GM21360 (cell line): Measurements from ENCODE around the gene FHOD1.

ENCODE experiments used
- ATAC-seq: cut with Tn5 transposase; IDR thresholded peaks from one replicate; pipeline ENCODE4 v1.9.1; 2021; ENCODE audit warnings: mild to moderate bottlenecking, moderate library complexity; ENCODE audit not compliant: unreplicated experiment

FHOD1 gene

DNA sequence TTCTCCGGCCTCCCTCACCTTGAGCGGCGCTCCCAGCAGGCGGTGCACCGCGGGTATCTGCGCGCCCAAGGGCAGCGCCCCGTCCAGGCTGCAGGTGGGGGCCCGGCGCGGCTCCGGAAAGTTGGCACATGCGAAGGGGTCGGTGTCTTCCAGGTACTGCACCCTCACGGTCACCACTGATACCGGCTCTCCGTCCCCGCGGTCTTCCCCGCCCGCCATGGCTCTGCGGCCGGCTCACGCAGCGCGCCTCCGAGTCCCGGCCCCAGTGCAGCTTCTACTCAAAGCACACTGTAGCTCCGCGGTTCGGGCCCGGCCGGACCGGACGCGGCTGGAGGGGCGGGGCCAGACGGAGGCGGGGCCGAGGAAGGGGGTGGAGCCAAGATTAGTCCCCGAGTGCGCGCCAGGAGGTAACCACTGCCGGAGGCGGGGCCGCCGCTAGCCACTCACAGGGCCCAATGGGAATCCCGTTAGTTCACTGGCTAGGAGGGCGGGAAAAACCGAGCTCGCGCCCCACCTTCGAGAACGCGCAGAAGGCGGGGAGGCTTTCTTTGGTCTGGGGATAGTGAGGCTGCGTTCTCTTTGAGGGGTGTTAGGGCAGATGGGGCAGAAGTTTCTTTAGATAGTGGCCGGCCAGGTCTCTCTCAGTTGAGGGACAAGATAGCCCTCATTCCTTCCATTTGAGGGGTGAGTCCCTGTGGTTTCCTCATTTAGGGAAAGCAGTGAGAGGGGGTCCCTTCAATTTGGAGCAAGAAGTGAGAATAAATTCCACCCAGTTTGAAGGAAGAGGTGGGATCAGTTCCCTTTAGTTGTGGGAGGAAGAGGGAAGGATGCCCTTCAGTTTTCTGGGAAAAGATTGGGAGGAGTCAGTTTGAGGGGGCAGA is at the start of gene FHOD1:
Gene FHOD1, minus strand, starts transcription at position 290 of the 881 bp plus-strand sequence. Its CDS starts 71 bp downstream, at position 219.
- ATAC-seq: peak; percentile 44

DNA sequence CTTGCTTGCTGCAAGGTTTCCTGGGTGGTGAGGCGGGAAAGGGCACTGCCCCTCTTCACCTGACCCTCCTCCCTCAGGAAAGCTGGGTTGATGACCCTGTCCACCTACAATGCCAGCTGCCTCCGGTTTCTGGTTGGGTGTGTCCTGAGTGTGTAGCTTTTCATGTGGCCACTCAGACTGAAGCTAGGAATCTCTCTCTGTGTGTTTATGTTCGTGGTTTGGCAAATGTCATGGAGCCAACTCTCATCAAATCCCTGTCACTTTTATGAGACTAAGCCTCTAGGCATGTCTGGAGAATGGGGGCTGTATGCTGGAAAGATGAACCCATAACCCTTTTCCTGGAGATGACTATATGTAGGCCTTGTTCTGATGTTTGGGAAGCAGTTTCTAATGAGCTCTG is 49.1 kb upstream of the FHOD1 start:
- ATAC-seq: no peak

DNA sequence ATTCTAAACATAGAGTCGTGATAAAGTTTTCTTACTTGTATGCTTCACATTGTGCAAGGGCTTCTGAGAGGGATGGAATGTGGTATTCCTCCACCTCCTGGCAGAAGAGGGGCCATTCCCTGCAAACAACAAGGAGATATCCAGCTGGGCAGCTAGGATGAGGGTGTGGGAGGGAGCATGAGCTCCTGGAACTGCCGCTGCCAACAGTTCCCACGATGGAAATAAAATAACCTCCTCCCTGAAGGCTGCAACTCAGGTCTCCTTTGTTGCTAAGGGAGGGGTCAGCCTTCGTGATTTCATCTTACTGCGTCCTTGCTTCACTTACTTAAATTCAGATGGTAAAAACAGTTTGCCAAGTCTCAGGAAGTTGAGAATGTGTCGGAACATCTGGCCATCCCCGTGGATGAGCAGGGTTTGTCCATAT is 47.7 kb upstream of the FHOD1 start:
- no peak for ATAC-seq

DNA sequence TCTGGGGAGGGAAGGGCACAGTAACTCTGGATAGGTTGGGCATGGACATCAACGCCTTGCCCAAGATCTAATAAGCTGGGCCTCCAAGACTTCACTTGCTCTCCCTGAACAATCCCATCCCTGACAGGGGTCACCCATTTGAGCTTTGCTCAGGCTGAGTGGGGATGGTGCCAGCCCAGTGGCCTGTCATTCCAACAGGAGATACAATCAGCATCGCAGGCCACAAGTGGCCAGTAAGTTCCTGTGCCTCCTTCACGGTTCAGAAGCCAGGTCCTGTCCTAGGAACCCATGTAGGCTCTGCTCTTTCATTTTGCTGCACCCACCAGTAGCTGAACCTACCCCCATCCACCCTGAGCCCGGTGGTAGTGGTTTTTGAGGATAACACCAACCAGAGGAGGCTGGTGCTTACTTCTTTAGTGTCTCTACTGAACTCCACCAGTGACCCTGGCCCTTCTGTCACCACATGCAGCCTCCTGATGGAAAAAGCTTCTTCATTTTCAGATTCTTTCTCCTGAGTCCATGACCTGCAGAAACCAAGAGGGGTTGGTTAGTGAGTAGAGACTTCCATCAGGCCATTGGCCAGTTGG is 47.0 kb upstream of the FHOD1 start:
- ATAC-seq: no peak

DNA sequence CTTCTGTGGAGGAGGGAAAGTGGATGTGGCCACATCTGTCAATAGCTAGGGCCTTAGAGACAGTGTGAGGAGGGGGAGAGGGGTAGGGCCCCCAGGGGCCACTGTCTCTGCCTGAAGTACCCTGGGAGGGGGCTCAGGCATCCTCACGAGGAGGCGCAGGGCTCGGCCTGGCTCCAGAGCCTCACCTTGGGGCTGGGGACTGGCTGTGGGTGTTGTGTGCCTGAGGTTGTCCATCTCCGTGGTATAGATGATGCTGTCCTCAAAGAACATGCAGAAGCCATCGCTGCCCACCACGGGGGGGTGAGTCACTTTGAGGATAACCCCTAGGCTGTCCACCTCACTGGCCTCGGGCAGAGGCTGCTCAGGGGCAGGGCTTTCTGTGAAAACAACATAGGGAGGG is 44.2 kb upstream of the FHOD1 start:
- ATAC-seq: no peak

DNA sequence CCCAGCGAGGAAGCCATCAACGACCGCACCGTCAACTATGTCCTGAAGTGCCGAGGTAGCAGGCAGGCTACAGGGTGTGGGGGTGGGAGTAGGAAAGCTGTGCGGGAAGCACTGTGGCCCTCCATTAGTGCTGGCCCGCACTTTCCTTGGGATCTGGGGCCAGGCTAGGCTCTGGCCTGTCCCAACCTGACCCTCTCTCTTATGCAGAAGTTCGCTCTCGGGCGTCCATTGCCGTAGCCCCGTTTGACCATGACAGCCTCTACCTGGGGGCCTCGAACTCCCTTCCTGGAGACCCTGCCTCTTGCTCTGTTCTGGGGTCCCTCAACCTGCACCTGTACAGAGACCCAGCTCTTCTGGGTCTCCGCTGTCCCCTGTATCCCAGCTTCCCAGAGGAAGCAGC is 40.7 kb upstream of the FHOD1 start:
- ATAC-seq: no peak

DNA sequence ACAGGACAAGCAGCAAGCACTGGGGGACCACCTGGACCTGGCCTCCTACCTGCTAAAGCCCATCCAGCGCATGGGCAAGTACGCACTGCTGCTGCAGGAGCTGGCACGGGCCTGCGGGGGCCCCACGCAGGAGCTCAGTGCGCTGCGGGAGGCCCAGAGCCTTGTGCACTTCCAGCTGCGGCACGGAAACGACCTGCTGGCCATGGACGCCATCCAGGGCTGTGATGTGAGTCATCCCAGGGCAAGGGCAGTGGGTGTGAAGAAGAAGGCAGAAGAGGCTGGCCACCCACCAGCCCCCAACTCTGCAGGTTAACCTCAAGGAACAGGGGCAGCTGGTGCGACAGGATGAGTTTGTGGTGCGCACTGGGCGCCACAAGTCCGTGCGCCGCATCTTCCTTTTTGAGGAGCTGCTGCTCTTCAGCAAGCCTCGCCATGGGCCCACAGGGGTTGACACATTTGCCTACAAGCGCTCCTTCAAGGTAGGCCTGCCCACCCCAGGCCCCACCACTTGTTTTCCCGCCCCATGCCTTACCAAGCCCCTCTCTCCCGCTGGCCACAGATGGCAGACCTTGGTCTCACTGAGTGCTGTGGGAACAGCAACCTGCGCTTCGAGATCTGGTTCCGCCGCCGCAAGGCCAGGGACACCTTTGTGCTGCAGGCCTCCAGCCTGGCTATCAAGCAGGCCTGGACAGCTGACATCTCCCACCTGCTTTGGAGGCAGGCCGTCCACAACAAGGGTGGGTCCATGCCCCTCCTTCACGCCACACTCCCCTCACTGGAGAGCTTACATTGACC is 39.4 kb upstream of the FHOD1 start:
- no peak for ATAC-seq

DNA sequence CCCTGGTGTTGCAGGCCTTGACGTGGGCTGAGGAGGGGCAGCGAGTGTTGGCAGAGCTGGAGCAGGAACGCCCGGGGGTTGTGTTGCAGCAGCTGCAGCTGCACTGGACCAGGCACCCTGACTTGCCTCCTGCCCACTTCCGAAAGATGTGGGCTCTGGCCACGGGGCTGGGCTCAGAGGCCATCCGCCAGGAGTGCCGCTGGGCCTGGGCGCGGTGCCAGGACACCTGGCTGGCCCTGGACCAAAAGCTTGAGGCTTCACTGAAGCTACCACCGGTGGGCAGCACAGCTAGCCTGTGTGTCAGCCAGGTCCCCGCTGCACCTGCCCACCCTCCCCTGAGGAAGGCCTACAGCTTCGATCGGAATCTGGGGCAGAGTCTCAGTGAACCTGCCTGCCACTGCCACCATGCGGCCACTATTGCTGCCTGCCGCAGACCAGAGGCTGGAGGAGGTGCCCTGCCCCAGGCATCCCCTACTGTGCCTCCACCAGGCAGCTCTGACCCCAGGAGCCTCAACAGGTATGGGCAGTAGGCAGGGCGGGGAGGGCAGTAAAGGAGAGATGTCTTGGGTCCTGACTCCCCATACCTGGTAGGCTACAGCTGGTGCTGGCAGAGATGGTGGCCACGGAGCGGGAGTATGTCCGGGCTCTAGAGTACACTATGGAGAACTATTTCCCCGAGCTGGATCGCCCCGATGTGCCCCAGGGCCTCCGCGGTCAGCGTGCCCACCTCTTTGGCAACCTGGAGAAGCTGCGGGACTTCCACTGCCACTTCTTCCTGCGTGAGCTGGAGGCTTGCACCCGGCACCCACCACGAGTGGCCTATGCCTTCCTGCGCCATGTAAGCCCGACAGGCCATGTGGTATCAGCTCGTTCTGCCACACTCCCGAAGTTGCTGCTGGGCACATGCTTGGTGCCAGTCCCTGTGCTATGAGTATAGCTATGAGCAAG is 37.7 kb upstream of the FHOD1 start:
- ATAC-seq: no peak

DNA sequence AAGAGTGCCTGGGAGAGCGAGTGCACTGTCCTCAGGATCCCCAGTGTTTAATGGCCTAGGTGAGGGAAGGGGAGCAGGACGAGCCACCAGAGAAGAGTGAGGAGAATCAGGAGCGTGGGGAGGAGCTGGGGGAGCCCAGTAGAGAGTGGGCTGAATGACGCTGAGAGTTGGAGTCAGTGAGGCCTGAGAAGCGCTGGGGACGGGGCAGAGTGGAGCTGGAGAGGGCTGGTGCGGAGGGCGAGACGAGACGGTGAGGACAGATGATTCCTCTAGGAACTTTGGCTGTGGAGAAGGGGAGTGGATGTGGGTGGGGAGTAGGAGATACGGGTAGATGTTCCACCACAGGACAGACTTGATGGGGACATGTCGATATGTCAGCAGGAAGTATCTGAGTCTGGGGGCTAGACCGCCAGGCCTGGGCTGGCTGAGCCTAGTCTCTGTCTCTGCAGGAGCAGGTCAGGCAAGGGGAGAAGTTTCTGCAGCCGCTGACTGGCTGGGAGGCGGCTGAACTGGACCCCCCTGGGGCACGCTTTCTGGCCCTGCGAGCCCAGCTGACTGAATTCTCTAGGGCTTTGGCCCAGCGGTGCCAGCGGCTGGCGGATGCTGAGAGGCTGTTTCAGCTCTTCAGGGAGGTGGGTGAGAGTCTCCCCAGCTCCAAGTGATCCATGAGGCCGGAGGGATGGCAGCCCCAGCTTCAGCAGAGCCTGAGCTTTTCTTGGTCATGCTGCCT is 36.7 kb upstream of the FHOD1 start:
- ATAC-seq: no peak

DNA sequence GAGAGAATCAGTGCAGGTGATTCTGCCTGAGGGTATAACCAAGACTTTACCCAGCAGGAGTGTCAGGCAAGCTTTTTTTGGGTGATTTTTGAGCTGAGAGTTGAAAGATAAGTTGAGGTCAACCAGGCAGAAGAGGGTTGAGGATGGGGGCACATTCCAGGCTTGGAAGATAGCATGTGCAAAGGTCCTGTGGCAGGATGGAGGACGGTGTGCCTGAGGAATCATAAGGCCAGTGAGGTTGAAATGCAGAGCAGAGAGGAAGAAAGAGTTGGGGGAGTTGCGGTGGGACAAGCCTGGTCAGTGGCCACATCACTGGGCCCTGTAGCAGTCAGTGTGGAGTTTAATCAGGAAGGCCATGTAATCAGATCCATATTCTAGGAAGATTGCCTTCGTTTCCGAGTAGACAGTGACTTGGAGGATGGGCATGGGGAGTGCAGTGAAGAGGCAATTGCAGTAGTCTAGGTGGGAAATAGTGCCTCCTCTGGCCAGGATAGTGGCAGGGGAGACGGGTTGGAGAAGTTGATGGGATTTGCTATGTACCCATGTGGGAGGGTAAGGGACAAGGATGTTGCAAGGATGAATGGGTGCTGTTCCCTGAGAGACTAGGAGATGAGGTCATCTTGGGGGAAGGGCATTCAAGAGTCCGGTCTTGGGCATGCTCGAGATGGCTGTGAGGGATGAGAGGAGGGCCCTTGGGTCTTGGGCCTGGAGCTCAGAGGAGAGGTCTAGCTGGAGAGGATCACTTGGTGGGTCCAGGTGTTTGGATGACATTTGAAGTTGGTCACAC is 36.0 kb upstream of the FHOD1 start:
- ATAC-seq: no peak

DNA sequence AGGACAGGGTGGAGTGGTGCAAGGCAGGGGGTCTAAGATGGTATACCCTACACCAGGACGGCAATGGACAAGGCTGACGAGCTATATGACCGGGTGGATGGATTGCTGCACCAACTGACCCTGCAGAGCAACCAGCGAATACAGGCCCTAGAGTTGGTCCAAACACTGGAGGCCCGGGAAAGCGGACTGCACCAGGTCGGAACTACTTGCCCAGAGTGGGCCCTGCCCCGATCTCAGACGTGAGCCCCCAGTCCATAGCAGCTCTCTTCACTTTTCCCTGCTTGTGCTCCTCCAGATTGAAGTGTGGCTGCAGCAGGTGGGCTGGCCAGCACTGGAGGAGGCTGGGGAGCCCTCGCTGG is 35.1 kb upstream of the FHOD1 start:
- no peak for ATAC-seq

DNA sequence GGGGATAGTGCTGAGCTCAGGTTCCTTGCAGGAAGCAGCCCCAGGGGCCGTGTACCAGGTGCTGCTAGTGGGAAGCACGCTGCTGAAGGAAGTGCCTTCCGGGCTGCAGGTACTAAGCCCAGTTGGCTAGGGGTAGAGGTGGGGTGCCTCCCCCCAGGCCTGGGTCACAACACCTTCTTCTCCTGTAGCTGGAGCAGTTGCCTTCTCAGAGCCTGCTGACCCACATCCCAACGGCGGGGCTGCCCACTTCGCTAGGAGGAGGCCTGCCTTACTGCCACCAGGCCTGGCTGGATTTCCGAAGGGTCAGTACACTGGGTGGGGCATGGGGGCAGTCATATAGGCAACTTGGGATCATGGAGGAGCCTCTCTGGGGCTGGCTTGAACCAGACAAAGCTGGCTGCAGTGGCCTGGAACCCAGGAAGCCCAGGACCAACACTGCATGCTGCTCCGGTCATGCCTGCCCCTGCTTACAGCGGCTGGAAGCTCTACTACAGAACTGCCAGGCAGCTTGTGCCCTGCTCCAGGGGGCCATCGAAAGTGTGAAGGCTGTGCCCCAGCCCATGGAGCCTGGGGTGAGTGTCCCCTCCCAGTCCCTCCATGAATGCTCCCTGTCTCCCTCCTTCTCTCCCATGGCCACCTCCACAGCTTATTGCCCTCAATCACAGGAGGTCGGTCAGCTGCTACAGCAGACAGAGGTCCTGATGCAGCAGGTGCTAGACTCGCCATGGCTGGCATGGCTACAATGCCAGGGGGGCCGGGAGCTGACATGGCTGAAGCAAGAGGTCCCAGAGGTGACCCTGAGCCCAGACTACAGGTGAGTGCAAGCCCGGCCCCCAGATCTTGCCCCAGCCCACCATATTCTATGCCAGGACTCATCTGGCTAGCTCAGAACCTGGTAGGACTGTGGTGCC is 34.5 kb upstream of the FHOD1 start:
- ATAC-seq: no peak

DNA sequence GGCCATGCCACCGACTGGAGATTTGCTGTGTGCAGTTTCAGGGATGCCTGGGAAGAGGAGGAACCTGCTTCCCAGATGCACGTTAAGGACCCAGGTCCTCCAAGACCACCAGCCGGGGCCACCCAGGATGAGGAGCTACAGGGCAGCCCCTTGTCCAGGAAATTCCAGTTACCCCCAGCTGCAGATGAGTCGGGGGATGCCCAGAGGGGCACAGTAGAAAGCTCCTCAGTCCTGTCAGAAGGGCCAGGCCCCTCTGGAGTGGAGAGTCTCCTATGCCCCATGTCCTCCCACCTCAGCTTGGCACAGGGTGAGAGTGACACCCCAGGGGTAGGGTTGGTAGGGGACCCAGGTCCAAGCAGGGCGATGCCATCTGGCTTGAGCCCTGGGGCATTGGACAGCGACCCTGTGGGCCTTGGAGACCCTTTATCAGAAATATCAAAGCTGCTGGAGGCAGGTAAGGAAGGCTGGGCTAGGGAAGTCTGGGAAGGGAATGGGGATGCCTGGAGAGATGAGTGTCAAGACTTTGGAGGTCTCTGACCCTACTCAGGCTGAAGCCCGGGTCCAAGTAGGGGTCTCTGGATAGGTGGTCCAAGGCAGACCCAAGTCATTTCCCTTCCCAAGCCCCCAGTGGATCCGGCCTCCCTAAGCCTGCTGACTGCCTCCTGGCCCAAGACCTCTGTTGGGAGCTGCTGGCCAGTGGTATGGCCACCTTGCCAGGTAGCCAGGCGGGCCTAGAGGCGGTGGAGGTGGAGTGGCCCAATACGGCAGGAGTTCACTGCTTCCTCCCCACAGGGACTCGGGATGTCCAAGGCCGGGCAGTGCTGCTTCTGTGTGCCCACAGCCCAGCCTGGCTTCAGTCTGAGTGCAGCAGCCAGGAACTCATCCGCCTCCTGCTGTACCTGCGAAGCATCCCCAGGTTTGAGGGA is 33.1 kb upstream of the FHOD1 start:
- ATAC-seq: no peak

DNA sequence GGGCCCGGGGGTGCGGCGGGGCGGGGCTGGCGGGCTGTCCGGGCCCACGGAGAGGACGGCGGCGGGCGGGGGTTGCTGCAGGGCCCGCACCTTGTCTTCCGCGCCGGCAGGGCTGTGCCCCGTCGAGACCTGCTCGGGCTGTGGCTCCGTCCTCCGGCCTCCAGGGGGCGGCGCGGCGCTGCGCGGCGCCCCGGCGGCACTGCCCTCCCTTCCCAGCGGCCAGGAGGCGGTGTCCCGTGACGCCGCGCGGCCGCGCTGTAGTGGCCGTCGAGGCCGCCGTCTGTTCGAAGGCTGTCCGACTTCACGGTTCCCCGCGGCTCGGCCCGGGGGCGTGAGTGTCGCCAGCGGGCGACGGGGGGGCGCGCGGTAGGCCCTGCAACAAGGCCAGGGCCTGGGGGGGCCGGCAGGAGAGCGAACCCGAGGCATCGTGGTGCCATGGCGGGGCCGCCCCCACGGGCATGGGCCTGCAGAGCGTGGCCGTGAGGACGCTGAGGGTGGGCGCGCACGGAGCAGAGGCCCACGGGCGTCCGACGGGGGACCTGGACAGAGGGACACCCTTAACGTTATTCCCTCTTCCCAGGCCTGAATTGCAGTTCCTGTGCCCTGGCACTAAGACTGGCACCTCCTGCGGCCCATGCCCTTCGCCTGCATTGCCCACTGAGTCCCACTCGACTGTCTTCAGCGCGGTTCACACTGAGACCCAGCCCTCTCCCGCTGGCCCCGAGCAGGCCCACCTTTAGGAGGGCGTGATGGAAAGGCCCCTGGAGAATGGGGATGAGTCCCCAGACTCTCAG is 32.2 kb upstream of the FHOD1 start, which contains the start of gene PLEKHG4:
Gene PLEKHG4, plus strand, starts transcription at position 237 of the 794 bp plus-strand sequence. Its CDS starts 513 bp downstream, at position 750.
- peak; percentile 66 for ATAC-seq

DNA sequence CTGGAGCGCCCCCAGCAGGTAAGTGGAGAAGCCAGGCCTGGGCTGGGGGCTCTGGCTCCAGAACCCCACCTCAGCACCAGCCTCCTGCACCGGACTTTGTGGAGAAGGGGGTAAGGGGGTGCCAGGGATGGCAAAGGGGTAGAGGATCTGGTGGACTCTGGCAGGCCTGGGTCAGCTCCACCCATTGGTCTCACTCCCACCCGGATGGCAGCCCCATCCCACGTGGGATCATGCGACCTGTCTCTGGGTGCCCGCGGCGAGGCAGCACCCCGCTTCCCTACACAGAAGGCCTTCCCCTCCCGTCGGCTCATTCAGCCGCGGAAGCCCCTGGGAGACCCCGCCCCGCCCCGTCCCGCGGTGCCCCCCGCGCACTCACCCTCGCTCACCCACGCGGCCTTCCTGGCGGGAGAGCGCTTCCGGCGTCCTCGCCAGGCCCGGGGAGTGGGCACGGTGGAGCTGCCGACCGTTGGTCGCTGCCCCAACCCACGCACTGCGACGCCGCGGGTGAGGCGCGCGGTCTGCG is 31.6 kb upstream of the FHOD1 start:
- peak; percentile 26 for ATAC-seq
